NCI-H2196 treated with DMSO at 0.1 percent for 48 hours (cell line): ENCODE results near the gene LRRC61.
"Not testable (repeated sequence)": the region's sequence is repeated elsewhere in the genome, so short reads cannot be mapped to it uniquely, and the experiment has no call there.

Experiments used
- DNase-seq: peaks from one replicate; lab custom pipeline; 2025; ENCODE audit not compliant: unreplicated experiment; lab: John Stamatoyannopoulos, UW

LRRC61 gene

GRCh38 chr7:150381096-150381495, 57.9 kb downstream of the LRRC61 start:
- no peak for DNase-seq

DNA sequence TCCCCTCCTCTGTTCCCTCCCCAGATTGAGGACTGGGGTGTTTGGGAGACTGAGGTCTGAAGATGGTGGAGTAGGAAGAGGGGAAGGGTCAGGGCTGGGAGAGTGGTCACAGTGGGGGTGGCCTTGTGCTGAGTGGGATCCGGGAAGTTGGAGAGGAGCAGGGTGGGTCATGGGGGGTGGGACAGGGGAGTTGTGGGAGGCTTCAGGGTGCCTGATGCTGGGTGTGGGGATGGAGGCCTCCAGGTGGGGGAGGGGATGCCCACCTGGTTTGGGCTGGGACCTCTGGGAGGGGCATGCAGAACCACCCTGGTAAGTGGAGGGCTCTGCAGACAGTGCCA, 58.6 kb downstream of the LRRC61 start:
- DNase-seq = no peak

- no peak for DNase-seq
Measured at GRCh38 chr7:150382123-150382843, 59.1 kb downstream of the LRRC61 start.

DNA sequence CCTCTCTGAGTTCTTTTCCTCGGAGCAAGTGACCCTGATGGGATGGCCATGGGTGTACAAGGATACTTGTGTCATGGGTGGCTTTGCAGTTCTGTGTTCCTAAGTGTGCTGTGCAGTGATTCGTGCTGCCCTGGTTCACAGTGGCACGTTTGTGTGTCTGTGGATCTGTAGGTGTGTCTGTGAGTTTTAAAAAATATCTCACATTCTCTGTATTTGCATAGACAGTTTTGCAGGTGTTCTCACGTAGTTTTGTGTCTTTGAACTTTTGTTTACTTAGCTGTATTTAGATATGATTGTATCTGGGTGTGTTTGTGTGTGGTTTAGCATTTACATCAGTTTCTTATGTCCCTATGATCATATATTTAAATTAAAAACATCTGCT, 59.7 kb downstream of the LRRC61 start:
- DNase-seq = no peak

- peak; percentile 98 for DNase-seq
Measured at GRCh38 chr7:150383710-150384397, 60.7 kb downstream of the LRRC61 start.

- DNase-seq = no peak
Measured at GRCh38 chr7:150384406-150385301, 61.5 kb downstream of the LRRC61 start.

- no peak for DNase-seq
Measured at GRCh38 chr7:150385302-150385723, 62.2 kb downstream of the LRRC61 start.

- not testable (repeated sequence) for DNase-seq
Measured at GRCh38 chr7:150385884-150386283, 62.7 kb downstream of the LRRC61 start.
